WTC11 (cell line): ENCODE results near the gene RPTOR. TPM values are rescaled to one million over a fixed set of nuclear protein-coding genes. Genes with fewer than 3 reads are reported as not detected.

Source experiments
- ATAC-seq: fragments of 200-7000 bp; cut with Tn5 transposase; 2 replicates; pipeline ENCODE4 v1.10.0; 2021; ENCODE audit warnings: mild to moderate bottlenecking, moderate library complexity
- CTCF ChIA-PET: fragments of 300-600 bp; sonication (Branson Sonifier 250); formaldehyde crosslinking; loops from one replicate; lab custom pipeline; 2021; ENCODE audit warnings: antibody characterized with exemption; lab: Charles Lee
- POLR2A ChIA-PET: fragments of 350-600 bp; sonication (Branson Sonifier 250); formaldehyde crosslinking; loops from one replicate; lab custom pipeline; 2021; ENCODE audit warnings: antibody characterized with exemption; lab: Charles Lee
- DNase-seq: peaks from one replicate; pipeline ENCODE4 v3.0.0; 2021; ENCODE audit warnings: low spot score
- H3K27ac Mint-ChIP-seq: 2 replicates; pipeline ENCODE4 v1.8.0; 2021; ENCODE audit warnings: mixed read lengths
- H3K27me3 Mint-ChIP-seq: 2 replicates; pipeline ENCODE4 v1.8.0; 2021; ENCODE audit warnings: low read depth, mild to moderate bottlenecking, moderate library complexity, mixed read lengths
- H3K36me3 Mint-ChIP-seq: 2 replicates; pipeline ENCODE4 v1.8.0; 2021; ENCODE audit warnings: mixed read lengths
- H3K4me1 Mint-ChIP-seq: 2 replicates; pipeline ENCODE4 v1.8.0; 2022; ENCODE audit warnings: mixed read lengths
- H3K4me3 Mint-ChIP-seq: 2 replicates; pipeline ENCODE4 v1.8.0; 2021; ENCODE audit warnings: mild to moderate bottlenecking, moderate library complexity, mixed read lengths
- H3K9me3 Mint-ChIP-seq: 2 replicates; pipeline ENCODE4 v1.8.0; 2021; ENCODE audit warnings: mixed read lengths
- CREM ChIP-seq: sonication (generic); formaldehyde crosslinking; IDR thresholded peaks from 2 replicates; pipeline ENCODE4 v1.8.1; 2022; ENCODE audit warnings: mild to moderate bottlenecking, missing genetic modification reagents, moderate library complexity
- ESRRA ChIP-seq: sonication (generic); formaldehyde crosslinking; IDR thresholded peaks from 2 replicates; pipeline ENCODE4 v1.8.1; 2022; ENCODE audit warnings: mild to moderate bottlenecking, missing genetic modification reagents, borderline replicate concordance
- FOXJ3 ChIP-seq: sonication (generic); formaldehyde crosslinking; IDR thresholded peaks from 2 replicates; pipeline ENCODE4 v1.9.0; 2021; ENCODE audit warnings: missing genetic modification reagents, mild to moderate bottlenecking, borderline replicate concordance
- KAT7 ChIP-seq: sonication (generic); formaldehyde crosslinking; IDR thresholded peaks from 2 replicates; pipeline ENCODE4 v1.8.1; 2023; ENCODE audit warnings: missing genetic modification reagents, mild to moderate bottlenecking, borderline replicate concordance
- MXD4 ChIP-seq: fragments of 250-450 bp; sonication (Bioruptor Pico); IDR thresholded peaks from 2 replicates; pipeline ENCODE4 v1.8.0; 2021; ENCODE audit warnings: mild to moderate bottlenecking, moderate library complexity, borderline replicate concordance
- NFATC4 ChIP-seq: fragments of 250-450 bp; sonication (Bioruptor Pico); IDR thresholded peaks from 2 replicates; pipeline ENCODE4 v1.9.0; 2021; ENCODE audit warnings: mild to moderate bottlenecking
- NFE2L1 ChIP-seq: sonication (generic); formaldehyde crosslinking; IDR thresholded peaks from 2 replicates; pipeline ENCODE4 v1.8.1; 2023; ENCODE audit warnings: missing genetic modification reagents
- NR2C2 ChIP-seq: sonication (generic); formaldehyde crosslinking; IDR thresholded peaks from 2 replicates; pipeline ENCODE4 v1.8.0; 2022; ENCODE audit warnings: mild to moderate bottlenecking, missing genetic modification reagents
- NR3C1 ChIP-seq: sonication (generic); formaldehyde crosslinking; conservative IDR thresholded peaks from 2 replicates; pipeline ENCODE4 v1.8.1; 2023; ENCODE audit warnings: low read depth, mild to moderate bottlenecking, missing genetic modification reagents
- PRRX2 ChIP-seq: fragments of 250-450 bp; sonication (Bioruptor Pico); IDR thresholded peaks from 2 replicates; pipeline ENCODE4 v1.8.0; 2021; ENCODE audit warnings: mild to moderate bottlenecking
- RORB ChIP-seq: fragments of 250-450 bp; sonication (Bioruptor Pico); IDR thresholded peaks from 2 replicates; pipeline ENCODE4 v1.9.0; 2021; ENCODE audit warnings: mild to moderate bottlenecking
- SP1 ChIP-seq: sonication (generic); formaldehyde crosslinking; conservative IDR thresholded peaks from 2 replicates; pipeline ENCODE4 v1.8.1; 2022; ENCODE audit warnings: missing genetic modification reagents
- TEAD1 ChIP-seq: sonication (generic); formaldehyde crosslinking; IDR thresholded peaks from 2 replicates; pipeline ENCODE4 v1.8.0; 2022; ENCODE audit warnings: mild to moderate bottlenecking, missing genetic modification reagents
- ZNF263 ChIP-seq: sonication (generic); formaldehyde crosslinking; IDR thresholded peaks from 2 replicates; pipeline ENCODE4 v1.8.1; 2022; ENCODE audit warnings: low read depth, mild to moderate bottlenecking, moderate library complexity, missing genetic modification reagents
- ZNF416 ChIP-seq: fragments of 250-450 bp; sonication (Bioruptor Pico); IDR thresholded peaks from 2 replicates; pipeline ENCODE4 v1.9.0; 2021; ENCODE audit warnings: mild to moderate bottlenecking, inconsistent platforms
- ZNF671 ChIP-seq: fragments of 250-450 bp; sonication (Bioruptor Pico); IDR thresholded peaks from 2 replicates; pipeline ENCODE4 v1.8.0; 2021; ENCODE audit warnings: mild to moderate bottlenecking
- total RNA-seq: library from RNA; stranded (reverse); gene quantifications from 3 replicates; pipeline ENCODE4 v1.2.3, GENCODE V29; 2021
- TF ChIP-seq, protein P1 (sequence below): sonication (generic); formaldehyde crosslinking; IDR thresholded peaks from 2 replicates; pipeline ENCODE4 v1.8.1; 2022; ENCODE audit warnings: mild to moderate bottlenecking, missing genetic modification reagents, moderate library complexity, borderline replicate concordance
- TF ChIP-seq, protein P2 (sequence below): sonication (generic); formaldehyde crosslinking; IDR thresholded peaks from 2 replicates; pipeline ENCODE4 v1.8.0; 2022; ENCODE audit warnings: mild to moderate bottlenecking, missing genetic modification reagents
- TF ChIP-seq, protein P3 (sequence below): fragments of 250-450 bp; sonication (Bioruptor Pico); IDR thresholded peaks from 2 replicates; pipeline ENCODE4 v2.1.2; 2022; ENCODE audit warnings: mild to moderate bottlenecking, moderate library complexity
- TF ChIP-seq, protein P4 (sequence below): sonication (generic); formaldehyde crosslinking; IDR thresholded peaks from 2 replicates; pipeline ENCODE4 v1.8.1; 2022; ENCODE audit warnings: mild to moderate bottlenecking, moderate library complexity, missing genetic modification reagents
- TF ChIP-seq, protein P5 (sequence below): fragments of 200-600 bp; IDR thresholded peaks from 2 replicates; pipeline ENCODE4 v1.8.0; 2022; ENCODE audit warnings: antibody characterized with exemption
- TF ChIP-seq, protein P6 (sequence below): sonication (generic); formaldehyde crosslinking; IDR thresholded peaks from 2 replicates; pipeline ENCODE4 v1.8.0; 2022; ENCODE audit warnings: mild to moderate bottlenecking, missing genetic modification reagents
- TF ChIP-seq, protein P7 (sequence below): fragments of 250-450 bp; sonication (Bioruptor Pico); IDR thresholded peaks from 2 replicates; pipeline ENCODE4 v1.8.0; 2021; ENCODE audit warnings: mild to moderate bottlenecking

RPTOR gene
- total RNA-seq, 1 experiment from 2014 or later = 41.0 TPM

DNA sequence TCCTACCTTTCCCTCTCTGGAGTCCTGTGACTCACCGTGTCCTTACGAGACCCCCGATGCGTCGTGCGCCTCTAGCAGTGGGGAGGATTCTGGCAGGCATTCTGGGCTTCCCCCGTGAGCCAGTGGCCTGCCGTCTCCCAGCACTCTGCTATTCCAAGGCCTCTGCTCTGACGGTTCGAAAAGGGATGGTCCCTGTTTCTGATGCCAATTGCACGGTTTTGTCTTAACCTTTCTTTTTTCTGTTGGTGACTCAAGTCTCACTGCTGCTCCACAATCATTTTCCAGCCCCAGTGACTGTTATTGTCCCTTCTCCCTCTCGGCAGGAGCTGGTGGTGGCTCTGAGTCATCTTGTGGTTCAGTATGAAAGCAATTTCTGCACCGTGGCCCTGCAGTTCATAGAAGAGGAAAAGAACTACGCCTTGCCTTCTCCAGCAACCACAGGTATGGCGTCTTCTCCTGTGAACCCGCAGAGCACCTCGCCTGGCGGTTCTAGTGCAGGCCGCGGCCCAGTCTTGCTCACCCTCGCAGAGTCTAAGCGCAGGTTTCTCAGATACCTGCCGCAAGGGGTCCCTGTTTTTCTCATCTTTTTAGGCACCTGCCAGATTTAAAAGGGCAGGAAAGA lies 346.9 kb downstream of the RPTOR start:
- H3K4me3 Mint-ChIP-seq = no peak overlapping the region
- TF ChIP-seq NFE2L1 (CRISPR knock-in tag) (no peak), TEAD1 (CRISPR knock-in tag) (no peak), NFATC4 (CRISPR knock-in tag) (no peak), KAT7 (CRISPR knock-in tag) (no peak), RORB (CRISPR knock-in tag) (no peak), ZNF671 (CRISPR knock-in tag) (no peak), NR2C2 (no peak), ZNF263 (CRISPR knock-in tag) (no peak), NR3C1 (CRISPR knock-in tag) (no peak), CREM (CRISPR knock-in tag) (no peak), ZNF416 (CRISPR knock-in tag) (no peak), ESRRA (CRISPR knock-in tag) (no peak), SP1 (CRISPR knock-in tag) (no peak), PRRX2 (CRISPR knock-in tag) (no peak), MXD4 (CRISPR knock-in tag) (no peak)
- TF ChIP-seq, protein P1, sequence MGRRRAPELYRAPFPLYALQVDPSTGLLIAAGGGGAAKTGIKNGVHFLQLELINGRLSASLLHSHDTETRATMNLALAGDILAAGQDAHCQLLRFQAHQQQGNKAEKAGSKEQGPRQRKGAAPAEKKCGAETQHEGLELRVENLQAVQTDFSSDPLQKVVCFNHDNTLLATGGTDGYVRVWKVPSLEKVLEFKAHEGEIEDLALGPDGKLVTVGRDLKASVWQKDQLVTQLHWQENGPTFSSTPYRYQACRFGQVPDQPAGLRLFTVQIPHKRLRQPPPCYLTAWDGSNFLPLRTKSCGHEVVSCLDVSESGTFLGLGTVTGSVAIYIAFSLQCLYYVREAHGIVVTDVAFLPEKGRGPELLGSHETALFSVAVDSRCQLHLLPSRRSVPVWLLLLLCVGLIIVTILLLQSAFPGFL = no peak
- TF ChIP-seq, protein P2, sequence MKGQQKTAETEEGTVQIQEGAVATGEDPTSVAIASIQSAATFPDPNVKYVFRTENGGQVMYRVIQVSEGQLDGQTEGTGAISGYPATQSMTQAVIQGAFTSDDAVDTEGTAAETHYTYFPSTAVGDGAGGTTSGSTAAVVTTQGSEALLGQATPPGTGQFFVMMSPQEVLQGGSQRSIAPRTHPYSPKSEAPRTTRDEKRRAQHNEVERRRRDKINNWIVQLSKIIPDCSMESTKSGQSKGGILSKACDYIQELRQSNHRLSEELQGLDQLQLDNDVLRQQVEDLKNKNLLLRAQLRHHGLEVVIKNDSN = no peak
- TF ChIP-seq, protein P3, sequence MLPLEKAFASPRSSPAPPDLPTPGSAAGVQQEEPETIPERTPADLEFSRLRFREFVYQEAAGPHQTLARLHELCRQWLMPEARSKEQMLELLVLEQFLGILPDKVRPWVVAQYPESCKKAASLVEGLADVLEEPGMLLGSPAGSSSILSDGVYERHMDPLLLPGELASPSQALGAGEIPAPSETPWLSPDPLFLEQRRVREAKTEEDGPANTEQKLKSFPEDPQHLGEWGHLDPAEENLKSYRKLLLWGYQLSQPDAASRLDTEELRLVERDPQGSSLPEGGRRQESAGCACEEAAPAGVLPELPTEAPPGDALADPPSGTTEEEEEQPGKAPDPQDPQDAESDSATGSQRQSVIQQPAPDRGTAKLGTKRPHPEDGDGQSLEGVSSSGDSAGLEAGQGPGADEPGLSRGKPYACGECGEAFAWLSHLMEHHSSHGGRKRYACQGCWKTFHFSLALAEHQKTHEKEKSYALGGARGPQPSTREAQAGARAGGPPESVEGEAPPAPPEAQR = no peak
- TF ChIP-seq, protein P4, sequence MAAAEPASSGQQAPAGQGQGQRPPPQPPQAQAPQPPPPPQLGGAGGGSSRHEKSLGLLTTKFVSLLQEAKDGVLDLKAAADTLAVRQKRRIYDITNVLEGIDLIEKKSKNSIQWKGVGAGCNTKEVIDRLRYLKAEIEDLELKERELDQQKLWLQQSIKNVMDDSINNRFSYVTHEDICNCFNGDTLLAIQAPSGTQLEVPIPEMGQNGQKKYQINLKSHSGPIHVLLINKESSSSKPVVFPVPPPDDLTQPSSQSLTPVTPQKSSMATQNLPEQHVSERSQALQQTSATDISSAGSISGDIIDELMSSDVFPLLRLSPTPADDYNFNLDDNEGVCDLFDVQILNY (CRISPR knock-in tag) = no peak
- TF ChIP-seq, protein P5, sequence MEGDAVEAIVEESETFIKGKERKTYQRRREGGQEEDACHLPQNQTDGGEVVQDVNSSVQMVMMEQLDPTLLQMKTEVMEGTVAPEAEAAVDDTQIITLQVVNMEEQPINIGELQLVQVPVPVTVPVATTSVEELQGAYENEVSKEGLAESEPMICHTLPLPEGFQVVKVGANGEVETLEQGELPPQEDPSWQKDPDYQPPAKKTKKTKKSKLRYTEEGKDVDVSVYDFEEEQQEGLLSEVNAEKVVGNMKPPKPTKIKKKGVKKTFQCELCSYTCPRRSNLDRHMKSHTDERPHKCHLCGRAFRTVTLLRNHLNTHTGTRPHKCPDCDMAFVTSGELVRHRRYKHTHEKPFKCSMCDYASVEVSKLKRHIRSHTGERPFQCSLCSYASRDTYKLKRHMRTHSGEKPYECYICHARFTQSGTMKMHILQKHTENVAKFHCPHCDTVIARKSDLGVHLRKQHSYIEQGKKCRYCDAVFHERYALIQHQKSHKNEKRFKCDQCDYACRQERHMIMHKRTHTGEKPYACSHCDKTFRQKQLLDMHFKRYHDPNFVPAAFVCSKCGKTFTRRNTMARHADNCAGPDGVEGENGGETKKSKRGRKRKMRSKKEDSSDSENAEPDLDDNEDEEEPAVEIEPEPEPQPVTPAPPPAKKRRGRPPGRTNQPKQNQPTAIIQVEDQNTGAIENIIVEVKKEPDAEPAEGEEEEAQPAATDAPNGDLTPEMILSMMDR = no peak
- DNase-seq = no peak
- ChIA-PET CTCF (no interaction called here), POLR2A (no interaction called here)
- H3K36me3 Mint-ChIP-seq = no peaks in the 10 kb centered on the region; the same call in 1 of the 2 replicates
- no peaks in the 10 kb centered on the region for H3K9me3 Mint-ChIP-seq
- no peak for ATAC-seq
- H3K27ac Mint-ChIP-seq = peak overlapping the region; percentile 10; the same call in 1 of the 2 replicates
- no peaks in the 10 kb centered on the region for H3K27me3 Mint-ChIP-seq
- no peaks in the 10 kb centered on the region for H3K4me1 Mint-ChIP-seq

DNA sequence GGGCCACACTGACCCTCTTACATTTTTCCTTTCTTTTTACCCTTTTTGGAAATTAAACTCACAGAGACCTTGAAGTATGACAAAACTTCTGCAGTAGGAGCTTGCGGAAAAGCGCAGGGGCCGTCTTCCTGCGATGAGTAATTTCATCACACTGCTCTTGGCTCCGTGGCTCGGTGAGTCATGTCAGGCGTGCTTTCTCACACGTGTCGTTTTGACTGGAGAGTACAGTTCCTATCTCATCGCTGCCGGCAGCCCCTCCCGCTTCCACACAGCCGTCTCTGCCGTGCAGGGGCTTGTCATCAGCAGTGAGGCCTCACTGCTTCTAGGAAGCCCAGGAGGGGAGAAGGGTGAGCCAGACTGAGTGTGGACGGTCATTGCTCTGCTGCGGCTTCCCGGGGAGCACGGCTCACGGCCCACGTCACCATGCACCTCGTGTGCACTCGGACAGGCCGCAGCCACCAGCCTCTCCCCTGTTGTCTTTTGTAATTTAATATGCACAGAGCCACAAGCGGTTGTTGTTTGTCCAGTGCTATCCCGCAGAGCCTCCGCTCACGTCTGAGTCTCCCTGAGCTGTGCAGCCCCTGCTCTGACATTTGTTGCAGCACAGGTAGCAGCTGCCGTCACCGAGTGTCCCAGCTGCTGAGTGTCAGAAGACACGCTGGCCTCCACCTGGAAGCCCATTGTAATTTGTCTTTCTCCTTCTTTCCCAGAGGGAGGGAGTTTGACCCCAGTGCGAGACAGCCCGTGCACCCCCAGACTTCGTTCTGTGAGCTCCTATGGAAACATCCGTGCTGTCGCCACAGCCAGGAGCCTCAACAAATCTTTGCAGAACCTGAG lies 347.6 kb downstream of the RPTOR start:
- no peaks in the 10 kb centered on the region for H3K9me3 Mint-ChIP-seq
- DNase-seq = no peak
- no peaks in the 10 kb centered on the region for H3K27me3 Mint-ChIP-seq
- ChIA-PET POLR2A (no interaction called here), CTCF (no interaction called here)
- H3K4me1 Mint-ChIP-seq = no peaks in the 10 kb centered on the region
- H3K27ac Mint-ChIP-seq = no peak overlapping the region; the same call in 1 of the 2 replicates
- H3K4me3 Mint-ChIP-seq = no peak overlapping the region
- H3K36me3 Mint-ChIP-seq = no peaks in the 10 kb centered on the region; the same call in 1 of the 2 replicates
- ATAC-seq = no peak
- TF ChIP-seq, protein P6, sequence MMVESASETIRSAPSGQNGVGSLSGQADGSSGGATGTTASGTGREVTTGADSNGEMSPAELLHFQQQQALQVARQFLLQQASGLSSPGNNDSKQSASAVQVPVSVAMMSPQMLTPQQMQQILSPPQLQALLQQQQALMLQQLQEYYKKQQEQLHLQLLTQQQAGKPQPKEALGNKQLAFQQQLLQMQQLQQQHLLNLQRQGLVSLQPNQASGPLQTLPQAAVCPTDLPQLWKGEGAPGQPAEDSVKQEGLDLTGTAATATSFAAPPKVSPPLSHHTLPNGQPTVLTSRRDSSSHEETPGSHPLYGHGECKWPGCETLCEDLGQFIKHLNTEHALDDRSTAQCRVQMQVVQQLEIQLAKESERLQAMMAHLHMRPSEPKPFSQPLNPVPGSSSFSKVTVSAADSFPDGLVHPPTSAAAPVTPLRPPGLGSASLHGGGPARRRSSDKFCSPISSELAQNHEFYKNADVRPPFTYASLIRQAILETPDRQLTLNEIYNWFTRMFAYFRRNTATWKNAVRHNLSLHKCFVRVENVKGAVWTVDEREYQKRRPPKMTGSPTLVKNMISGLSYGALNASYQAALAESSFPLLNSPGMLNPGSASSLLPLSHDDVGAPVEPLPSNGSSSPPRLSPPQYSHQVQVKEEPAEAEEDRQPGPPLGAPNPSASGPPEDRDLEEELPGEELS (CRISPR knock-in tag) = no peak
- TF ChIP-seq, protein P2 = no peak
- no peak for TF ChIP-seq FOXJ3 (CRISPR knock-in tag)
- TF ChIP-seq KAT7 (CRISPR knock-in tag) = no peak
- TF ChIP-seq, protein P7, sequence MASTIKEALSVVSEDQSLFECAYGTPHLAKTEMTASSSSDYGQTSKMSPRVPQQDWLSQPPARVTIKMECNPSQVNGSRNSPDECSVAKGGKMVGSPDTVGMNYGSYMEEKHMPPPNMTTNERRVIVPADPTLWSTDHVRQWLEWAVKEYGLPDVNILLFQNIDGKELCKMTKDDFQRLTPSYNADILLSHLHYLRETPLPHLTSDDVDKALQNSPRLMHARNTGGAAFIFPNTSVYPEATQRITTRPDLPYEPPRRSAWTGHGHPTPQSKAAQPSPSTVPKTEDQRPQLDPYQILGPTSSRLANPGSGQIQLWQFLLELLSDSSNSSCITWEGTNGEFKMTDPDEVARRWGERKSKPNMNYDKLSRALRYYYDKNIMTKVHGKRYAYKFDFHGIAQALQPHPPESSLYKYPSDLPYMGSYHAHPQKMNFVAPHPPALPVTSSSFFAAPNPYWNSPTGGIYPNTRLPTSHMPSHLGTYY = no peak
